NCI-H1092 treated with DMSO at 0.1 percent for 48 hours (cell line): ENCODE data around the gene SPRED3.
"Not testable (repeated sequence)": the region's sequence is repeated elsewhere in the genome, so short reads cannot be mapped to it uniquely, and the experiment has no call there.

Experiments used
- DNase-seq: peaks from one replicate; lab custom pipeline; 2025; lab: John Stamatoyannopoulos, UW

The SPRED3 gene

GRCh38 chr19:38388349-38389100 lies at the start of gene SPRED3:
TSS of gene SPRED3 (plus strand) at chr19:38388697. CDS start at chr19:38390303, 1,606 bp downstream.
- no peak for DNase-seq

DNA sequence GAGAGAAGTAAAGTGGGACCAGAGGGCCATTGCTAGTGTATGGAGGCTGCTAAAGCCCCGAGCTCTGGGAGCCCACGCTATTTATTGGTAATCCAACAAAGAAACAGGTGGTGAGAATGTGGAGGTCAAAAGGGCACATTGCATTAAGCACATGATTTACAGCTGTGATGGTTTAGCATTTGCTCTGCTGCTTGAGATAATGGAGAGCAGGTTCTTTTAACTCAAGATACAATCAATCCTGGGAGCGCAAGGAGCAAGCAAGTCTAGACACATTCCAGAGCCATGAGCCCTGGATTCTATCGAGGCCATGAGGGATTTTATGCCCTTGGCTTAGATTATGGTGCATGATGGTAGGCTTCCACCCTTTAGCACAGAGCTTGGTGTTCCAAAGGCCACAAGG lies 49.5 kb upstream of the SPRED3 start:
- DNase-seq: not testable (repeated sequence)

GRCh38 chr19:38340927-38341326 lies 47.6 kb upstream of the SPRED3 start:
- no peak for DNase-seq

GRCh38 chr19:38346837-38347236 lies 41.7 kb upstream of the SPRED3 start:
- DNase-seq: no peak

DNA sequence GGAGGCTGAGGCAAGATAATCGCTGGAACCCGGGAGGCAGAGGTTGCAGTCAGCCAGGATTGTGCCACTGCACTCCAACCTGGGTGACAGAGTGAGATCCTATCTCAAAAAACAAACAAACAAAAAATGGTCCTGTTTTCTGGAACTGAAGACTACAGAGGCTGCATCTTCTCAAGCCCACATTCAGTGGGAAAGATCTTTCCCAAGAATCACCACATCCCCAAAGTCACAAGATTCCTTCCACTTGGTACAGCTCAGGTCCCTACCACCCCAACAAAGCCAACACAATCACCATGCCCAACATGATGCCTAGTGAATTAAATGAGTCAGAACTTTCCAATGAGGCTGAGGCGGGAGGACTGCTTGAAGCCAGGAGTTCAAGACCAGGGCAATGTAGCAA lies 37.6 kb upstream of the SPRED3 start:
- no peak for DNase-seq

- DNase-seq: no peak
Observed at GRCh38 chr19:38351865-38352395, 36.6 kb upstream of the SPRED3 start.

GRCh38 chr19:38352611-38353010 lies 35.9 kb upstream of the SPRED3 start:
- DNase-seq: no peak

DNA sequence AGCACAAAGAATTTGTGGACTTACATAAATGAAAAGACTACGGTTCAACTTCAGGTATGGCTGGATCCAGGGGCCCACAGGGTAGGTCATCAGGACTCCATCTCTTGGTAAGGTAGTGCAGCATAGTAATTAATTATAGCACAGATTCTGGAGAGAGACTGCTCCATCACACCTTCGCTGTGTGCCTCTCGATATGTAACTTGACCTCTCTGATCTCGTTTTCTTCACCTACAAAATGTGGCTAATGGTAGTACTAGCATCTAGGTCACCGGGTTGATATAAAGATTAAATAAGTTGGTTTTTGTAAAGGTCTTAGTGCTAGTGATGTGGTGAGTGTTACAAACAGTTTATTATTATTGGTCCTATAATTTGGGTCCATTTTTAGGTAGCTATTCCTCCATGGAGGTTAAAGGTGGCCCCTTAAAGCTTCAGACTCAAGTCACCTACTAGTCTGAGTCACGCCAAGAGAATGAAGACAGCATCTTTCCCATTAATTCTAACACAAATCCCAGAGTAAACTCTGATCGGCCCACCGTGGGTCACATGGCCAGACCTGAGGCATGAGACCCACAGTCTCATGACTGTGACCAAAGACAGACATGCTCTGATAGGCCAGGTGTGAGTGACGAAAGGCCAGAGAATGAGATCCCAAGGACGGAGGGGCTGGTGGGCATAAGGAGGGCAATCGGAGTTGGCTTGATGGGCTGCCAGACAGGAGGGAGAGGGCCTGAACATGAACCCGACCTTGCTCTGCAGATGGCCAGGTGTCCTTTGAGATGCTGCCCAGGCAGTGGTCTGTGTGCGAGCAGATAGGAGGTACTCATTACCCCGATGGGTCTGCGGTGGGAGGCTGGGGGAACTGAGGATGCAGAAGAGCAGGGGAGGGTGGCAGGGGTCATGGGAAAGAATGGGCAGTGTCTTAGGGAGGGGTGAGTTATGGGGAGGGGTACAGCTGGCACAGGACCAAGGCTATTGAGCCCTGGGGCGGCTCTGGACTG lies 32.5 kb upstream of the SPRED3 start:
- no peak for DNase-seq

- no peak for DNase-seq
Observed at GRCh38 chr19:38358071-38358470, 30.4 kb upstream of the SPRED3 start.

DNA sequence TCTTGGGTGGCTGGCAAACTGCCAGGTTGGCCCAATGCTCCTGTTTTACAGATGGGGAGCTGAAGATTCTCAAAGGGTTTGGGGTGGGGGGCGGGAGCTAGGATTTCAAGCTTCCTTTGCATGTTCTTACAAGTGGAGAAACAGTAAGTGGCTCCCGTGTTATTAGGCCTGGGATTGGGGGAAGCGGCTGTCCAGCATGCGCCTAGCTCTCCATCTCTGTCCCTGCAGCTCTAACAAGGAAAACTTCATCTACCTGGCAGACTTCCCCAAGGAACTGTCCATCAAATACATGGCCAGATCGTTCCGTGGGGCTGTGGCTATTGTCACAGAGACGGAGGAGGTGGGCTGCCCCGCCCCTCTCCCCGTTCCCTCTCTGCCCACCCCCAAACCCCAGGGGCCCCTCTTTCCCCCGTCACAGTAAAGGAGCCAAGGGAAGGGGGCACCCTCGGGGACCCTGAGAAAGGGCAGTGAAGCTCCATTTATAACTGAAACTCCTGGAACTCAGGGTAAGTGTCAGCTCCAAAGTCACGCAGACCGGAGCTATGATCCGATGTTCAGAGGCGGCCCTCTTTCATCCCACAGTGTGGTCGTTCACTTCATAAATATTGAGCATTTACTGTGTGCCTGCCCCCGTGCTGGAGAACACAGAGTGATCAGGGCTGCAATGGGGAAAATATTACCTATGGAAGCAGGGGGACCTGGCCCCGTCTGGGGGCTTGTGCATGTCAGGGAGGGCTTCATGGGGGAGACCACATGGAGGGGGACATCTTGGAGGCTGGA lies 29.1 kb upstream of the SPRED3 start:
- DNase-seq: no peak

DNA sequence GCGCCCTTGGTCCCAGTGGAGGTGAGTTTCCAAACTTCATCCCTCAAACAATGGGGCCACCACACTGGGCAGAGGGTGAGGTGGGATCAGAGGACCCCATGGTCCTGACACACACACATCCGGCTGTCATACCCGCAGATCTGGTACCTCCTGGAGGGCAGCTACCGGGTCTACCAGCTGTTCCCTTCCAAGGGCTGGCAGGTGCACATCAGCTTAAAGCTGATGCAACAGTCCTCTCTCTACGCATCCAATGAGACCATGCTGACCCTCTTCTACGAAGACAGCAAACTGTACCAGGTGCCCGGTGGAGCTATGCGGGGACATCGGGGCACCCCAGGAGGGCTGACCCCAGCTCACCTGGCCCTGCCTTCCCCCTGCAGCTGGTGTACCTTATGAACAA lies 28.1 kb upstream of the SPRED3 start:
- DNase-seq: no peak

- no peak for DNase-seq
Observed at GRCh38 chr19:38360839-38361631, 27.5 kb upstream of the SPRED3 start.

- peak; percentile 40 for DNase-seq
Observed at GRCh38 chr19:38361633-38362075, 26.8 kb upstream of the SPRED3 start.

DNA sequence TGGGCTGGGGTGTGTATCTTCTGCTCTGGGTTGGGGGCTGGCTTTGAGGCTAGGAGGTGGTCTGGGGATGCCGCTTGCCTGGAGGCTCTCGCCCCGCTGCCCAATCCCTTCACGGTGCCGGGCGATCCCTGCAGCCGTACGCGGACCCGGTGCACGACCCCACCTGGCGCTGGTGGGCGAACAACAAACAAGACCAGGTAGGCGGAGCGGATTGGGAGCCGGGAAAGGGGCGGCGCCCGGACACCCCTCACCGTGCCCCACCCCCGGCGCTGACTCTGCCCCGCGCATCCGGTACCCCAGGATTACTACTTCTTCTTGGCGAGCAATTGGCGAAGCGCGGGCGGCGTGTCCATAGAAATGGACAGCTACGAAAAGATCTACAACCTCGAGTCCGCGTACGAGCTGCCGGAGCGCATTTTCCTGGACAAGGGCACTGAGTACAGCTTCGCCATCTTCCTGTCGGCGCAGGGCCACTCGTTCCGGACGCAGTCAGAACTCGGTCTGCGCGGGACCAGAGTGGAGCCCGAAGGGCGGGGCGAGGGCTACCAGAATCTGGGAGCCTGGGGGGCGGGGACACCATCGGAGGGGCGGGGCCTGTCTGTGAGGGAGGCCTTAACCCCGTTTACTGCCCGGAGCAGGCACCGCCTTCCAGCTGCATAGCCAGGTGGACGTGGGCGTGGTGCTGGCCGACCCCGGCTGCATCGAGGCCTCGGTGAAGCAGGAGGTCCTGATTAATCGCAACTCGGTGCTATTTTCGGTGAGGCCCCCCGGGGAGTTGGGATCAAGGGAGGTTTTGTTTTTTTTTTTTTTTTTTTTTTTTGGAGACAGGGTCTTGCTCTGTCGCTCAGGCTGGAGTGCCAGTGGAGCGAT lies 26.2 kb upstream of the SPRED3 start:
- no peak for DNase-seq

DNA sequence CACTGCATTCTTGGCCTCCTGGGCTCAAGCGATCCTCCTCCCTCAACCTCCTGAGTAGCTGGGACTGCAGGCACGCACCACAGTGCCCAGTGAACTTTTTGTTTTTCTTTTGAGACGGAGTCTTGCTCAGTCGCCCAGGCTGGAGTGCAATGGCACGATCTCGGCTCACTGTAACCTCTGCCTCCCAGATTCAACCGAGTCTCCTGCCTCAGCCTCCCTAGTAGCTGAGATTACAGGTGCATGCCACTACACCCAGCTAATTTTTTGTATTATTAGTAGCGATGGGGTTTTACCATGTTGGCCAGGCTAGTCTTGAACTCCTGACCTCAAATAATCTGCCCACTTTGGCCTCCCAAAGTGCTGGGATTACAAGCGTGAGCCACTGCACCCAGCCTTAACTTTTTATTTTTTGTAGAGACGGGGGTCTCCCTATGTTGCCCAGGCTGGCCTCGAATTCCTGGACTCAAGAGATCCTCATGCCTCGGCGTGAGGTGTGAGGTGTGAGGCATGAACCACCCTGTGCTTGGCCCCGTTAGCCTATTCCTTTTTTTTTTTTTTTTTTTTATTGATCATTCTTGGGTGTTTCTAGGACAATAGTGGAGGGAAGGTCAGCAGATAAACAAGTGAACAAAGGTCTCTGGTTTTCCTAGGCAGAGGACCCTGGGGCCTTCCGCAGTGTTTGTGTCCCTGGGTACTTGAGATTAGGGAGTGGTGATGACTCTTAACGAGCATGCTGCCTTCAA lies 25.4 kb upstream of the SPRED3 start:
- DNase-seq: not testable (repeated sequence)

DNA sequence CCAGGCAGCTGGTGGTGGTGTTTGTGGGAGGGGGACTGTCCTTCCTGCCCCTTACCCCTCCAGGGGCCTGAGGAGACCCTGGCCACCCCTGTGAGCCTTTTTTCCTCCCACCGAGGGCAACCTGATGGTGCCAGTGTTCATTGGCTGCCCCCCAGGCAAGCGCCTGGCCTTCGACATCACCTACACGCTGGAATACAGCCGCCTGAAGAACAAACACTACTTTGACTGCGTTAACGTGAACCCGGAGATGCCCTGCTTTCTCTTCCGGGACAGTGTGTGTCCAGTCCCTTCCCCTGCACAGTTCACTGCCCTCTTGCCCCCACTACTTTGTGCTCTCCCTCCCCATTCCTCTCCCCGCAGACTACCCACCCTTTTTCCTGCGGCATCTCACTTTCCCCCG lies 21.5 kb upstream of the SPRED3 start:
- DNase-seq: no peak

- no peak for DNase-seq
Observed at GRCh38 chr19:38369584-38369983, 18.9 kb upstream of the SPRED3 start.

DNA sequence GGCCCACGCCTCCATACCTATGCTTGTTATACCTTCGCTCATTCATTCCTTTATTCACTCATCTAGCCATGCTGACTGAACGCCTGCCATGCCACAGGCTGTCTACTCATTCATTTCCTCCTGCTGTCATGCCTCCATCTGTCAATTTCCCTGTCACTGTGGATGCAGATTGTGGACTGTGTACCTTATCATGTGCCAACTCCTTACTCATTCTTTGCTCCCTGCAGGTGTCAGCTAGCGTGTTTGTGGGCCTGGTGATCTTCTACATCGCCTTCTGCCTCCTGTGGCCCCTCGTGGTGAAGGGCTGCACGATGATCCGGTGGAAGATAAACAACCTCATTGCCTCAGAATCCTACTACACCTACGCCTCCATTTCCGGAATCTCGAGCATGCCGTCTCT lies 18.2 kb upstream of the SPRED3 start:
- DNase-seq: no peak

DNA sequence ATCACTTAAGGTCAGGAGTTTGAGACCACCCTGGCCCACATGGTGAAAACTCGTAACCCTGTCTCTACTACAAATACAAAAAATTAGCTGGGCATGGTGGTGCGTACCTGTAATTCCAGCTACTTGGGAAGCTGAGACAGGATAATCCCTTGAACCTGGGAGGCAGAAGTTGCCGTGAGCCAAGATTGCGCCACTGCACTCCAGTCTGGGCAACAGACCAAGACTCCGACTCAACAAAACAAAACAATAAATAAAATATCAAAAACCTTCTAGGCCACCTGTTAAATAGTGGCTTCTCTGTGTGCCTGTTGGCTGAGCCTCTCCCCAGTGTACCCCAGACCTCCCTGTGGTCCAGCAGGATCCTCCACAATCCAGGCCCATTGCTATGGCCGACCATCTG lies 17.4 kb upstream of the SPRED3 start:
- DNase-seq: no peak
